ENCODE data around the gene WDR37.
A peak's percentile ranks its signal among the peaks of the same experiment; 100 is the strongest.

WDR37 gene

DNA sequence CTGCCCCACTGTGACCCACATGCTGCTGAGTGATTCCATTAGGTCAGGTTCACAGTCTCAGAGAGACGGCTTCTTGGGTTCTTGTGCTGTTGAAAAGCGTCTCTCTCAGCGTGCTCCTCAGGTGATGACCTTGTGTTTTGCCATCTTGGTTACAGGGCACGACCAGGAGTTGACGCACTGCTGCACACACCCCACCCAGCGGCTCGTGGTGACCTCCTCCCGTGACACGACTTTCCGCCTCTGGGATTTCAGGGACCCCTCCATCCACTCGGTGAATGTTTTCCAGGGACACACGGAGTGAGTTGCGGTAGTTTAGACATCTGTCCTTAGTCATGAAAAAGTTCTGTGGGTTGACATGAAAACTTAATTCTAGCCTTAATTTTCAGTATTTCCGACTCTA, 48.8 kb downstream of the WDR37 start:
- TF ChIP-seq CTCF (IDR thresholded peaks at IDR 0.05; ENCODE audit: extremely low read depth, missing control alignments), result no peak
- no peak for DNase-seq (ENCODE audit: low spot score)

GRCh38 chr10:1107004-1107403, 50.8 kb downstream of the WDR37 start:
- no peak for DNase-seq (ENCODE audit: low spot score)
- TF ChIP-seq CTCF (IDR thresholded peaks at IDR 0.05; ENCODE audit: extremely low read depth, missing control alignments), result no peak

DNA sequence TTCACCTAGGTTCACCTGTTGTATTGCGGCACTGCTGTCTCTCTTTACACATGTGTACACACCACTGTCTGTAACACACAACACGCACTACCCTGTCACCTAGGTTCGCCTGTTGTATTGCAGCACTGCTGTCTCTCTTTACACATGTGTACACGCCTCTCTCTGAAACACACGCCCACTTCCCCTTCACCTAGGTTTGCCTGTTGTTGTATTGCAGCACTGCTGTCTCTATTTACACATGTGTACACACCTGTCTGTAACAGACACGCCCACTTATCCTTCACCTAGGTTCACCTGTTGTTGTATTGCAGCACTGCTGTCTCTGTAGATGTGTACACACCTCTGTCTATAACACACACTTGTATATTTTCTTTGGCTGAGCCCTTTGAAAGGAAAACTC, 51.5 kb downstream of the WDR37 start:
- TF ChIP-seq CTCF (IDR thresholded peaks at IDR 0.05; ENCODE audit: extremely low read depth, missing control alignments), result no peak
- DNase-seq (ENCODE audit: low spot score), result no peak

DNA sequence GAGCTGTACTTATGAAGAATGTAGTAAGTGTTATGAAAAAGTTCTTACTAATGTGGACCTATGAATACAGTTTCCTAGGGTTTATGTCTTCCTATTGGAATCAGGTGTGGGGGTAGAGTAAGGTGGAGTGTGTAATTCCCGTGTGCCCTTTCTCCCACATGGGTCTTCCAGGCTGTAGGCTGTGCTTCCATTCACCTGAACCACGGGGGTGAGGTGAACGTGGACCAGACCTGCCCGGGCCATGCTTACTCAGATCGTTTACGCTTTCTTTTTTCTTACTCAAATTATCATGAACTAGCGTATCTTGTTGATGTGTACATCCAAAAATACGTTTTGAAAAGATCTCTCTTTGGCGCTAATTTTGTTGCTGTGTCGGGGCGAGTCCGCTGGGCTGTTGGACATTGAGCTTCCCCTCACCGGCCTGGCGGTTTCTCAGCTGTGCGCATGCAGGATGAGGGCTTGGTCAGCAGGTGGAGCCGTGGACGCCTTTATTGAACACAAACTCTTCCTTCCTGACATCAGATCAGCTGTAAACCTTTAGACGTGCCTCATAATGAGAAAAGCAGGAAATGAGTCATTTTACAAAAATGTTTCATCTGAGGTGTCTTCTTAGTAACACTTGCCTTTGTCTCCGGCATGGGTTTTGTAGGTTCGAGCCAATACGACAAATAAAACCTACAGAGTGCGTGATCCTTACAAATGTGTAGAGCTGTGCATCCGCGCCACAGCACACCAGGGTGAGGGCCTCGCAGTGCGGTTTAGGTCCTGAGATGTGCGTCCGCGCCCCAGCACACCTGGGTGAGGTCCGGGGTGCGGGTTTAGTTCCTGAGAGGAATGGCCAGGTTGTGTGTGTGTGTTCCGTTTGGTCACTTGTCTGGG, 53.8 kb downstream of the WDR37 start:
- peak; percentile 81 for DNase-seq (ENCODE audit: low spot score)

DNA sequence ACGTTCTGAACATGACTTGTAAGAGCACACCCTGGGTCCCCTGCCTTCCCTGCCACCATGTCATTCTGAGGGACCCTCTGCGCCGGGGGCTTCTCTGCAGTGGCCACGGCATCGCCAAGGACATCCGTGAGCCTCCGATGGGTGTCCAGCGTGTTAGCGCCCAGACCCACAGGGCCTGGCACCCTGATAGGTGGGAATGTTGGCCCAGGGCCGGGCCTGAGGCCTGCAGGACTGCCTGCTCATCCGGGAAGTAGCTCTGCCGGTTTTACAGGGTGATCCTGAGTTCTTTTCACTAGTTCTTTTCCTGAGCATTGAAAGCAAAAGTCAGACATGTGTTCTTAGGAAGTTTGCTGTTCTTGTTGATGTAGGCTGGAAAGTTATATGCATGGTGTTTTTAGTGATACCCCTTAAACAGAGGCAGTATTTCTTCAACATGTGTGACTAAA, 54.5 kb downstream of the WDR37 start:
- no peak for DNase-seq (ENCODE audit: low spot score)
- TF ChIP-seq CTCF (IDR thresholded peaks at IDR 0.05; ENCODE audit: extremely low read depth, missing control alignments), result no peak

More for the DNA sequence above, 53.8 kb downstream of the WDR37 start:
- peak; percentile 58 for TF ChIP-seq CTCF (IDR thresholded peaks at IDR 0.05; ENCODE audit: extremely low read depth, missing control alignments)

- no peak for DNase-seq (ENCODE audit: low spot score)
- no peak for TF ChIP-seq CTCF (IDR thresholded peaks at IDR 0.05; ENCODE audit: extremely low read depth, missing control alignments)
These were observed 58.1 kb downstream of the WDR37 start for GRCh38 chr10:1114315-1114714.

DNA sequence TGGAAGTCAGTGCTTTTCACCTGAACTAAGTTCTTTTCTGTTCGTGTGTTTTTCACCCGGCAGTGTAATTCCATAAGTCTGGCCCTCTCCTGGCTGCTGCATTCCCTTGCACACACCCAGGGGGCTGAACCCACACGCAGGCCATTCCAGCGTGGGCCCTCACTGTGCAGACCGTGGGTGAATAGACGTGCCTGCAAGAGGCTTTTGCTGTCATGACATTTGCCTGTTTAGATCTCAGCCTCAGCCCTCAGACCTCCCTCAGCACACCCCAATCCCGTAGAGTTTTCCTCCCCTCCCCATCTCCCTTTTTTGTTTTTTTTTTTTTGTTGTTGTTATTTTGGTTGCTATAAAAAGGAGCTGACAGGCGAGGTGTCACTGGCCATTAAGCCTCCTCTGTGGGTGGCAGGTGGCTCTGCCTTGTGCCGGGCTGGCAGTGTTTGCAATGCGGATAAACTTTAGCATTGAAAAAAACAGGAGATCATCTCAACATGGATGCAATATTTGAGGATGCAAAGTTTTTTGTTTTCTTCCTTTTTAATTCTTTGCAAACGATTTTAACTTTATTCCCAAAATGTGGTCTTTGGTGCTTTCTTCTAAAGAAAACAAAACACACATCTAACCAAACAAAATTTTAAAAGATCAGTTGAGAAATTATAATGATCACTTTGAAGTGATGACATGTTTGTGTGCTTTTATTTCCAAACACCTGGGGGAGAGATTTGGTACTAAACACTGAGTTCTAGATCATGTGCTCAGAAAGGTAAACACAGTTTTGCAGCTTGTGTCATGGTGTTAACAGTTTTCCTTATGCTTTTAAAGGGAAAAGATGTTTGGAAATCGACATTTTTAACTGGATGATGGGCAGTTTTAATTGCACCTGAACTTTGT, 58.8 kb downstream of the WDR37 start:
- DNase-seq (ENCODE audit: low spot score), result no peak
- no peak for TF ChIP-seq CTCF (IDR thresholded peaks at IDR 0.05; ENCODE audit: extremely low read depth, missing control alignments)
